HEK293T (cell line): ENCODE measurements around the gene KCNK3.
A peak's percentile ranks its signal among the peaks of the same experiment; 100 is the strongest.

Experiments used
- CTCF ChIA-PET: fragments of 350-600 bp; formaldehyde crosslinking; extraction: SDS; loops from one replicate; lab custom pipeline; 2021; ENCODE audit warnings: antibody characterized with exemption, inconsistent platforms; lab: Yijun Ruan, JAX
- POLR2A ChIA-PET: fragments of 350-600 bp; formaldehyde crosslinking; extraction: SDS; loops from one replicate; lab custom pipeline; 2020; ENCODE audit warnings: antibody characterized with exemption, inconsistent platforms; lab: Yijun Ruan, JAX
- DNase-seq: peaks from one replicate; pipeline ENCODE4 v3.0.0; 2012; ENCODE audit warnings: mixed read lengths; ENCODE audit errors: extremely low spot score
- ARNT ChIP-seq: fragments of 450-650 bp; IDR thresholded peaks from 2 replicates; pipeline ENCODE4 v1.6.1; 2017; ENCODE audit warnings: mild to moderate bottlenecking
- BHLHE40 ChIP-seq: fragments of 450-650 bp; IDR thresholded peaks from 2 replicates; pipeline ENCODE4 v1.6.1; 2016; ENCODE audit warnings: mild to moderate bottlenecking, moderate library complexity, borderline replicate concordance
- CTBP1 ChIP-seq: fragments of 450-650 bp; IDR thresholded peaks from 2 replicates; pipeline ENCODE4 v1.6.1; 2016; ENCODE audit warnings: borderline replicate concordance
- ELF4 ChIP-seq: fragments of 450-650 bp; IDR thresholded peaks from 2 replicates; pipeline ENCODE4 v1.6.1; 2017; ENCODE audit warnings: antibody characterized with exemption
- FOXA1 ChIP-seq: fragments of 450-650 bp; IDR thresholded peaks from 2 replicates; pipeline ENCODE4 v1.6.1; 2016; ENCODE audit warnings: mild to moderate bottlenecking
- FOXK2 ChIP-seq: fragments of 450-650 bp; IDR thresholded peaks from 2 replicates; pipeline ENCODE4 v1.6.1; 2016; ENCODE audit warnings: mild to moderate bottlenecking
- FOXM1 ChIP-seq: fragments of 450-650 bp; IDR thresholded peaks from 2 replicates; pipeline ENCODE4 v1.6.1; 2017; ENCODE audit warnings: mild to moderate bottlenecking, borderline replicate concordance
- HDGF ChIP-seq: fragments of 450-650 bp; IDR thresholded peaks from 2 replicates; pipeline ENCODE4 v1.6.1; 2017; ENCODE audit warnings: antibody characterized with exemption, borderline replicate concordance
- L3MBTL2 ChIP-seq: fragments of 450-650 bp; conservative IDR thresholded peaks from 2 replicates; pipeline ENCODE4 v1.6.1; 2016; ENCODE audit warnings: mild to moderate bottlenecking
- LEF1 ChIP-seq: fragments of 450-650 bp; IDR thresholded peaks from 2 replicates; pipeline ENCODE4 v1.6.1; 2017; ENCODE audit warnings: mild to moderate bottlenecking, borderline replicate concordance
- NFRKB ChIP-seq: fragments of 450-650 bp; IDR thresholded peaks from 2 replicates; pipeline ENCODE4 v1.6.1; 2016; ENCODE audit warnings: mild to moderate bottlenecking, moderate library complexity
- PKNOX1 ChIP-seq: fragments of 450-650 bp; IDR thresholded peaks from 2 replicates; pipeline ENCODE4 v1.6.1; 2016
- SP1 ChIP-seq: fragments of 450-650 bp; IDR thresholded peaks from 2 replicates; pipeline ENCODE4 v1.6.1; 2017
- SUZ12 ChIP-seq: fragments of 450-650 bp; IDR thresholded peaks from 2 replicates; pipeline ENCODE4 v1.6.1; 2016; ENCODE audit warnings: mild to moderate bottlenecking
- TARDBP ChIP-seq: fragments of 450-650 bp; IDR thresholded peaks from 2 replicates; pipeline ENCODE4 v1.6.1; 2016
- ZNF384 ChIP-seq: fragments of 450-650 bp; IDR thresholded peaks from 2 replicates; pipeline ENCODE4 v1.6.1; 2016

The KCNK3 gene

DNA sequence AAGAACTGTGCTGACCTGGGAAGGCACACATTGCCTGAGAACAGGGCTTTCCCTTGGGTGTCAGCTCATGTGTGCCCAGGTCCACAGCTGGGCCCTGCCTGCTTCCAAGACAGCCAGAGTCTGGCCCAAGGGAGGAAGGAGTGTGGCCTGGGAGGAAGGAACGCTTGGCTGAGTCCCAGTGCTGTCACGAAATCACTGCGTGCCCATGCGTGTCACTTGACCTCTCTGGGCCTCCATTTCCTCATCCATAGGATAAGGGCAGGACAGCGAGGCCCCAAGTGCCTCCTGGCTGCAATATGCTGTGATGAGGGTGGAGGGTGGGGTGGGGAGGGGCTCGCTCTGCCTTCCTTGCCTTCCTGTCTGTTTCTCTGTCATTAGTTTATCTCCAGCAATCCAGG lies 642 bp upstream of the KCNK3 start:
- TF ChIP-seq ZNF384 (no peak), LEF1 (no peak), HDGF (no peak), PKNOX1 (no peak), SUZ12 (no peak), ELF4 (no peak), BHLHE40 (no peak), ARNT (no peak), NFRKB (no peak), FOXA1 (no peak), SP1 (no peak), FOXK2 (no peak), L3MBTL2 (no peak), TARDBP (no peak)
- ChIA-PET POLR2A (no interaction called here), CTCF (no interaction called here)

GRCh38 chr2:26692897-26693849 lies 651 bp downstream of the KCNK3 start:
- CTCF ChIA-PET: no interaction called here
- peak; percentile 58 for DNase-seq
- POLR2A ChIA-PET: no interaction called here
- TF ChIP-seq TARDBP: no peak
- no peak for TF ChIP-seq PKNOX1
- no peak for TF ChIP-seq ARNT
- no peak for TF ChIP-seq SP1
- no peak for TF ChIP-seq FOXA1
- TF ChIP-seq ELF4: no peak
- TF ChIP-seq NFRKB: no peak
- TF ChIP-seq FOXK2: no peak
- no peak for TF ChIP-seq HDGF
- no peak for TF ChIP-seq L3MBTL2
- TF ChIP-seq FOXM1: no peak
- no peak for TF ChIP-seq SUZ12
- no peak for TF ChIP-seq BHLHE40
- TF ChIP-seq ZNF384: no peak
- TF ChIP-seq CTBP1: no peak
- no peak for TF ChIP-seq LEF1

More for the DNA sequence above, 642 bp upstream of the KCNK3 start:
- DNase-seq: no peak

GRCh38 chr2:26694001-26694400 lies 1.5 kb downstream of the KCNK3 start:
- TF ChIP-seq ELF4: no peak
- TF ChIP-seq BHLHE40: no peak
- no peak for TF ChIP-seq PKNOX1
- TF ChIP-seq SUZ12: no peak
- no peak for TF ChIP-seq FOXK2
- TF ChIP-seq L3MBTL2: no peak
- no peak for TF ChIP-seq HDGF
- no peak for TF ChIP-seq CTBP1
- TF ChIP-seq FOXM1: no peak
- no peak for TF ChIP-seq TARDBP
- TF ChIP-seq FOXA1: no peak
- TF ChIP-seq LEF1: no peak
- no peak for TF ChIP-seq ZNF384
- POLR2A ChIA-PET: no interaction called here
- CTCF ChIA-PET: no interaction called here
- DNase-seq: no peak

DNA sequence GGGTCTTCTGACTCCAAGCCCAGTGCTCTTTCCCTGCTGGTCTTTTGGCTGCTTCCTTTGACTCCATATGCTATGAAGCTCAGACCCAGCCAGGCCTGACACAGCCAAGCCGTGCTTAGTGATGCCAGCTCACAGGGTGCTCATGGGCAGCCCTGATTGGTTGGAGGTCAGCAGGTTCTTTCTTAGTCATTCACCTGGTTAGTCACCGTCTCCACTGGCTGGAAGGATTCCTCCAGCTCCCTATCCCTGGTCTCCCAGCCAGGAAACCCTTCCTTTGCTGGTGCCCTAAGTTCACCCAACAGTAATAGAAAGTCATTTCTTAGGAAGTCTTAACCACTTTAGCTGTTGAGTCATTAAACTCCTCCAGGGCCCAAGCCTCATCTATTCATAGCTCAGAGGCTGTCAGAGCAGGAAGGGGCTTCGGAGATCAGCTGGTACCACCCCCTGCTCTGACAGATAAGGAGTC lies 3.9 kb downstream of the KCNK3 start:
- ChIA-PET CTCF (no interaction called here), POLR2A (no interaction called here)
- TF ChIP-seq TARDBP (no peak), PKNOX1 (no peak), ARNT (no peak), SUZ12 (no peak), FOXA1 (no peak), FOXM1 (no peak), BHLHE40 (no peak), LEF1 (no peak), CTBP1 (no peak), HDGF (no peak), ELF4 (no peak)
- no peak for DNase-seq

- no peak for TF ChIP-seq SP1
- TF ChIP-seq ZNF384: no peak
- no peak for TF ChIP-seq ELF4
- TF ChIP-seq BHLHE40: no peak
- no peak for TF ChIP-seq LEF1
- TF ChIP-seq TARDBP: no peak
- TF ChIP-seq SUZ12: no peak
- ChIA-PET POLR2A (no interaction called here), CTCF (no interaction called here)
- DNase-seq: no peak
These were observed 4.9 kb downstream of the KCNK3 start for GRCh38 chr2:26697425-26697824.
